ENCODE measurements around the gene CPNE7. TPM values are rescaled to one million over a fixed set of nuclear protein-coding genes. Genes with fewer than 3 reads are reported as not detected.

The CPNE7 gene
- polyA plus RNA-seq, 3 donors = not detected

DNA sequence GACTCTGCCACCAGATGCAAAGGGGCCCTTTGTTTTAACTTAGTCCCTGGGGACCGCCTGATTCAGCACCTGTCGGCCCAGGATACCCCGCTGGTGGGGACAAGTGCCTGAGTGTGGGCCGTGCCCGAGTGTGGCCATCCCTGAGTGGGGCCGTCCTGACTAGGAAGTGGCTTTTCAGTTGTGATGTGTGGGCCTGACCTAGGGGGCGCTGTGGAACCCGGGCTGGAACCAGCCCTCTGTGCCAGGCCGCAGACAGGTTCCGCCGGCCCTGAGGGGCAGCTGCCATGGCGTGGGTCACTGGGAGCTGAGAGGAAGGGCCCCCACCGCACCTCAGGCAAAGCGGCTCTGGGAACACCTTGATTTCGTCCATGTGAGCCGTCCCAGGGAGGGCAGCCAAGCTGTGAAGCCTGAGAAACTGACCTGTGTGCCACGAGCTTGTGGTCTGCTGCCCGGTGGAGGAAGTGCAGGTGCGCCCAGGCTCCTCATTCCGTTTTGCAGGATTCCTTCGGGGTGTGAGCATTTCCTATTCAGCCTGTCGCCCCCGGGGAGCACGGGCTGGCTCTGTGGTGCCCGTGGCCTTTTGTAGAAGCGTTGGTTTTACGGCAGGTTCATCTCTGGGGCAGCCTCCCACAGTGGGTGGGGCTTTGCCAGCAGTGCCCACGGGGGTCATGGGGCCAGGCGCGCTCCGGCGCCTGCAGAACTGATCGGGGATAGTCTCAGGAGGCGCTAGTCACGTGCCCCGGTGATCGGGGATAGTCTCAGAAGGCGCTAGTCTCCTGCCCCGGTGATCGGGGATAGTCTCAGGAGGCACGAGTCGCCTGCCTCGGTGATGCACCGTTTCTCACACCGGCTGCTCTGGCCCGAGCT lies 9.8 kb upstream of the CPNE7 start:
- Histone ChIP-seq H3K27me3 (ENCODE audit: control insufficient read depth in 2 of 2, insufficient read depth in 2 of 2, low read length in 2 of 2) (peaks cover 0 to 2% of the 10 kb centered on the region in 2 donors), H3K79me2 (ENCODE audit: insufficient read depth, low read length) (peaks cover 19% of the 10 kb centered on the region), H3K4me2 (replicated peaks; ENCODE audit: extremely low read depth, low read length, poor library complexity, severe bottlenecking) (peak overlapping the region; percentile 71), H3K4me3 (replicated peaks in 1 of 3; ENCODE audit: low read depth in 2 of 3, low read length in 3 of 3) (peak overlapping the region in 1 of 3 experiments; percentile 59), H3K9me3 (replicated peaks in 1 of 2; ENCODE audit: control insufficient read depth in 1 of 2, insufficient read depth in 1 of 2, low read length in 2 of 2) (no peaks in the 10 kb centered on the region), H4K20me1 (ENCODE audit: insufficient read depth, low read length) (peaks cover 55% of the 10 kb centered on the region), H3K4me1 (ENCODE audit: control insufficient read depth in 1 of 2, insufficient read depth in 2 of 2, low read length in 2 of 2) (peaks cover 27 to 45% of the 10 kb centered on the region in 2 donors), H3K9ac (ENCODE audit: insufficient read depth, low read length, poor library complexity, severe bottlenecking) (peak overlapping the region; percentile 51), H2AFZ (ENCODE audit: insufficient read depth, low read depth, low read length, poor library complexity, severe bottlenecking) (peak overlapping the region; percentile 56), H3K36me3 (replicated peaks in 1 of 2; ENCODE audit: control insufficient read depth in 1 of 2, insufficient read depth in 2 of 2, low read length in 2 of 2) (peaks cover 35 to 36% of the 10 kb centered on the region in 2 donors), H3K27ac (ENCODE audit: low read depth in 1 of 2, low read length in 2 of 2) (no peak overlapping the region)
- H3K27me3 Mint-ChIP-seq (ENCODE audit: low read depth in 3 of 3) = peaks cover 6 to 11% (median 7%) of the 10 kb centered on the region in 3 donors
- peak; percentile 23 to 59 (median 25) for DNase-seq
- peaks cover 51% of the 10 kb centered on the region for H3K4me1 Mint-ChIP-seq
- H3K9me3 Mint-ChIP-seq = no peaks in the 10 kb centered on the region
- peaks cover 41 to 43% of the 10 kb centered on the region in 2 donors for H3K36me3 Mint-ChIP-seq
- TF ChIP-seq, protein P1, sequence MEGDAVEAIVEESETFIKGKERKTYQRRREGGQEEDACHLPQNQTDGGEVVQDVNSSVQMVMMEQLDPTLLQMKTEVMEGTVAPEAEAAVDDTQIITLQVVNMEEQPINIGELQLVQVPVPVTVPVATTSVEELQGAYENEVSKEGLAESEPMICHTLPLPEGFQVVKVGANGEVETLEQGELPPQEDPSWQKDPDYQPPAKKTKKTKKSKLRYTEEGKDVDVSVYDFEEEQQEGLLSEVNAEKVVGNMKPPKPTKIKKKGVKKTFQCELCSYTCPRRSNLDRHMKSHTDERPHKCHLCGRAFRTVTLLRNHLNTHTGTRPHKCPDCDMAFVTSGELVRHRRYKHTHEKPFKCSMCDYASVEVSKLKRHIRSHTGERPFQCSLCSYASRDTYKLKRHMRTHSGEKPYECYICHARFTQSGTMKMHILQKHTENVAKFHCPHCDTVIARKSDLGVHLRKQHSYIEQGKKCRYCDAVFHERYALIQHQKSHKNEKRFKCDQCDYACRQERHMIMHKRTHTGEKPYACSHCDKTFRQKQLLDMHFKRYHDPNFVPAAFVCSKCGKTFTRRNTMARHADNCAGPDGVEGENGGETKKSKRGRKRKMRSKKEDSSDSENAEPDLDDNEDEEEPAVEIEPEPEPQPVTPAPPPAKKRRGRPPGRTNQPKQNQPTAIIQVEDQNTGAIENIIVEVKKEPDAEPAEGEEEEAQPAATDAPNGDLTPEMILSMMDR (IDR thresholded peaks at IDR 0.05) = peak; percentile 68
- peak overlapping the region in 1 of 7 donors; percentile 36 for H3K27ac Mint-ChIP-seq
- peak overlapping the region; percentile 57 to 72 for H3K4me3 Mint-ChIP-seq
- WGBS (ENCODE audit: insufficient coverage) = 2% methylated on average over 43 of the region's 46 CpGs
- intact Hi-C loops (cut with micrococcal nuclease) = no loop called here

DNA sequence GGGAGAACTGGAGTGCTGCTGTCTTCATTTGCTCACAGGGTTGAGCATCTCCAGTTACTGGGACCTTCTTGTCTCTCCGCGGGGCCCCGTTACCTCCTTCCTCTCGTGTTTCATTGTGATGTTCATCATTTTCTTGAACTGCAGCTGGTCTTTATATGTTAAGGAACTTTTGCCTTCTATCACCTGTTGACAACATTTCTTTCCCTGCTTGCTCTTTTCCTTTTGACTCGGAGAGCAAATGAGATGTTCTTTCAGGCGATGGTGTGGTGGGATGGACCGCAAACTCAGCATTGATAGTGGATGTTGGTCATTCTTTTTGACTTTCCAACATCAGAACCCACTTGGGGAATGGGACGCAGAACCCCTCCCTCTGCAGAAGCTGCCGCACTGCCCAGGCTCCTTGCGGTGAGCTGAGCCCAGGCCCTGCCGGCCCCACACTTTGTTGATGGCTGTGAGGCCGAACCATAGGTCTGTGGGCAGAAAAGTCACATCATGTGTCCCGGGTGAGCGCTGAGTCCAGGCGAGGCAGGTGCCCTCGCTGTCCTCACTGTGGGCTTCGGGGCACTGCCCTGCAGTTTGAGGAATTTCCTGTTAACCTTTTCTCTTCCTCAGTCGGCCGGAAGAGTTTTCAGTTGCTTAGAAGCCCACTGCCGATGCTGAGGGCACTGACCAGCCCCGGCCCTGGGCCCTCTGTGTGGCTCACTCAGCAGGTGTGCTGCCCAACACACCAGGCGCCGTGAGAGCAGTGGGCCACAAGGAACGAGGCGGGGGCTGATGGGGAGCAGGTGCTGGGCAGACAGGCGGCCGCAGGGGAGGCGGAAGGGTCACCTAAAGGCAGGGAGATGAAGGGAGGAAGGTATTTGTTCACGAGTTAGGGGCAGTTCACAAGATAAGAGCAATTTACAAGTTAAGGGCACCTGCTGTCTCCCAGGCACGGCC lies 7.6 kb upstream of the CPNE7 start:
- Histone ChIP-seq H3K4me2 (replicated peaks; ENCODE audit: extremely low read depth, low read length, poor library complexity, severe bottlenecking) (no peak overlapping the region), H4K20me1 (ENCODE audit: insufficient read depth, low read length) (peaks cover 33% of the 10 kb centered on the region), H3K9me3 (replicated peaks in 1 of 2; ENCODE audit: control insufficient read depth in 1 of 2, insufficient read depth in 1 of 2, low read length in 2 of 2) (no peaks in the 10 kb centered on the region), H3K4me1 (ENCODE audit: control insufficient read depth in 1 of 2, insufficient read depth in 2 of 2, low read length in 2 of 2) (peaks cover 18 to 26% of the 10 kb centered on the region in 2 donors), H2AFZ (ENCODE audit: insufficient read depth, low read depth, low read length, poor library complexity, severe bottlenecking) (no peak overlapping the region), H3K79me2 (ENCODE audit: insufficient read depth, low read length) (no peaks in the 10 kb centered on the region), H3K27me3 (ENCODE audit: control insufficient read depth in 2 of 2, insufficient read depth in 2 of 2, low read length in 2 of 2) (peaks cover 0 to 3% of the 10 kb centered on the region in 2 donors), H3K36me3 (replicated peaks in 1 of 2; ENCODE audit: control insufficient read depth in 1 of 2, insufficient read depth in 2 of 2, low read length in 2 of 2) (peaks cover 20 to 21% of the 10 kb centered on the region in 2 donors), H3K9ac (ENCODE audit: insufficient read depth, low read length, poor library complexity, severe bottlenecking) (no peak overlapping the region), H3K27ac (ENCODE audit: low read depth in 1 of 2, low read length in 2 of 2) (no peak overlapping the region), H3K4me3 (replicated peaks in 1 of 3; ENCODE audit: low read depth in 2 of 3, low read length in 3 of 3) (no peak overlapping the region)
- Mint-ChIP-seq H3K36me3 (peaks cover 26 to 27% of the 10 kb centered on the region in 2 donors), H3K27ac (no peak overlapping the region), H3K27me3 (ENCODE audit: low read depth in 3 of 3) (peaks cover 17 to 21% (median 19%) of the 10 kb centered on the region in 3 donors), H3K4me3 (no peak overlapping the region), H3K9me3 (no peaks in the 10 kb centered on the region), H3K4me1 (peaks cover 44% of the 10 kb centered on the region)
- intact Hi-C loops (cut with micrococcal nuclease) = no loop called here
- DNase-seq = no peak
- TF ChIP-seq, protein P1 (IDR thresholded peaks at IDR 0.05) = no peak
- 97% methylated on average over 13 of the region's 30 CpGs for WGBS (ENCODE audit: insufficient coverage)
